WTC11 (cell line): Measurements from ENCODE around the gene RPL22L1.

Source experiments
- ATF1 ChIP-seq: sonication (generic); formaldehyde crosslinking; IDR thresholded peaks from 2 replicates; pipeline ENCODE4 v1.8.1; 2023; ENCODE audit warnings: mild to moderate bottlenecking, moderate library complexity, missing genetic modification reagents
- FOXJ3 ChIP-seq: sonication (generic); formaldehyde crosslinking; IDR thresholded peaks from 2 replicates; pipeline ENCODE4 v1.9.0; 2021; ENCODE audit warnings: missing genetic modification reagents, mild to moderate bottlenecking, borderline replicate concordance
- ZBTB43 ChIP-seq: sonication (generic); formaldehyde crosslinking; IDR thresholded peaks from 2 replicates; pipeline ENCODE4 v1.8.1; 2023; ENCODE audit warnings: mild to moderate bottlenecking, missing genetic modification reagents
- ZSCAN18 ChIP-seq: fragments of 250-450 bp; sonication (Bioruptor Pico); IDR thresholded peaks from 2 replicates; pipeline ENCODE4 v2.1.2; 2022; ENCODE audit warnings: mild to moderate bottlenecking, moderate library complexity

GRCh38 chr3:170829546-170830272 lies 40.3 kb downstream of the RPL22L1 start:
- TF ChIP-seq ZSCAN18 (CRISPR knock-in tag) (no peak), ATF1 (no peak), FOXJ3 (no peak), ZBTB43 (CRISPR knock-in tag) (no peak)
